GM20431 (cell line): ENCODE results near the gene PLCB4.

Source experiments
- in situ Hi-C: fragments of 300-500 bp; cut with MseI, MboI; formaldehyde crosslinking; loops from one replicate; pipeline ENCODE4 v1.15.0; 2020; ENCODE audit warnings: low sequenced_read_pairs; ENCODE audit not compliant: unreplicated experiment

PLCB4 gene

DNA sequence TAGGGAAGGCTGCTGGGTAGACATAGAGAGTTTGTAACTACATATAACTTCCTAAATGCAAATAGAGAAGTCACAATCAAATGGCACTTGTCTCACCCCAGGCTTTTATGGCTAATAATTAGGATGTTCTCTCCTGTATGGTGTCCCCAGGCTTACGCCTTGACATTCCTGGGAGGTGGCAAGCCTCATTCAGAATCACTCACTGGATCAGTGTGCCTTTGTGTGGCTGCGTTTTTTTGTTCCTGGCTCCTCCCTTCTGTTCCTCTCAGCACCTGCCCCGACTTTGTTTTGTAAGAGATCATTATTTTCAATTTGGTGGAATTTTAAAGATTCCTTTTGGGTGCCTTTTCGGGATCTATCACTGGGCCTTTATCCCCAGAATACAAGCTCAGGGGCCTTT lies 451.2 kb downstream of the PLCB4 start:
- in situ Hi-C loops, result no loop called here

DNA sequence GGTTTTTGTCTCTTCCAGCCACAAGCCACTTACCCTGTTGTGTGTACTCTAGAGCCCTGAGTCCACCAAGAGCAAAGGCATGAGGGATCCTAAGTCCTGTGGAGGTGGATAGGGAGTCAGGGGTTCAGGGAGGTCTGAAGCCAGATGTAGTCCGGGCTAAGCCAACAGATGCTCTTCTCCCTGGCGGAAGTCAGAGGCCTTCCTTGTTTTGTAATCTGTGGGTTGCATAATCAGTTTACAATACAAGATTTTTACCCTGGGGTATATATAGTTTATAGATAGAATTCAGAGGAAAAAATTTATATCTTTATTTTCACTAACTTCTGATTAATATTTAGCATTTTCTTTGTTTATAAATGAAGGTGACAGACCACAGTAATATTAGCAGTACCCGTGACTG lies 454.7 kb downstream of the PLCB4 start:
- in situ Hi-C loops, result no loop called here
